Panc1 (cell line): ENCODE data around the gene PRSS27. TPM values are rescaled to one million over a fixed set of nuclear protein-coding genes. Genes with fewer than 3 reads are reported as not detected.

Source experiments
- ATAC-seq: fragments of 200-7000 bp; cut with Tn5 transposase; 2 replicates; pipeline ENCODE4 v1.9.1; 2020; ENCODE audit warnings: mild to moderate bottlenecking, moderate library complexity
- BruUV-seq: library from RNA; stranded (reverse); fragments of 400-500 nt; replicated peaks from 2 replicates; lab custom pipeline; 2021; lab: Mats Ljungman, UMichigan
- CTCF ChIA-PET: fragments of 300-600 bp; sonication (Branson Sonifier 250); formaldehyde crosslinking; loops from one replicate; lab custom pipeline; 2022; ENCODE audit warnings: antibody characterized with exemption; lab: Charles Lee
- POLR2A ChIA-PET: fragments of 300-600 bp; sonication (Branson Sonifier 250); formaldehyde crosslinking; loops from one replicate; lab custom pipeline; 2022; ENCODE audit warnings: antibody characterized with exemption; lab: Charles Lee
- DNase-seq: peaks from one replicate; pipeline ENCODE4 v3.0.0-alpha.2; 2010; ENCODE audit warnings: low read depth, low spot score
- H3K27ac ChIP-seq: 2 replicates; pipeline ENCODE4 v1.5.1; 2011; ENCODE audit warnings: mild to moderate bottlenecking, low read length, inconsistent platforms
- H3K27me3 ChIP-seq: fragments of 200-500 bp; sonication (Bioruptor generic); 2 replicates; pipeline ENCODE4 v1.6.0; 2014; ENCODE audit warnings: low read length, inconsistent platforms; ENCODE audit not compliant: control insufficient read depth, insufficient read depth
- H3K36me3 ChIP-seq: fragments of 200-500 bp; sonication (Bioruptor generic); 2 replicates; pipeline ENCODE4 v1.5.1; 2014; ENCODE audit warnings: inconsistent platforms, mild to moderate bottlenecking, low read length, moderate library complexity; ENCODE audit not compliant: control insufficient read depth, insufficient read depth
- H3K4me1 ChIP-seq: 2 replicates; pipeline ENCODE4 v1.5.1; 2011; ENCODE audit warnings: inconsistent platforms, mild to moderate bottlenecking, low read length, moderate library complexity; ENCODE audit not compliant: control insufficient read depth, insufficient read depth
- H3K4me3 ChIP-seq, 2 experiments: 2 replicates each; pipeline ENCODE4 v1.5.1; 2011 to 2012; ENCODE audit warnings: low read depth in 2 of 2, low read length in 2 of 2, mild to moderate bottlenecking in 2 of 2, inconsistent platforms in 1 of 2, moderate library complexity in 1 of 2
- H3K9me3 ChIP-seq: fragments of 200-500 bp; sonication (Bioruptor generic); 2 replicates; pipeline ENCODE4 v1.5.1; 2014; ENCODE audit warnings: low read depth, mild to moderate bottlenecking, inconsistent platforms, low read length, moderate library complexity; ENCODE audit not compliant: control insufficient read depth, insufficient read depth
- POLR2AphosphoS5 ChIP-seq: IDR thresholded peaks from 2 replicates; pipeline ENCODE4 v1.6.1; 2012; ENCODE audit warnings: mild to moderate bottlenecking, low read depth, low read length, moderate library complexity
- REST ChIP-seq, 2 experiments: IDR thresholded peaks; 2 replicates each; pipeline ENCODE4 v1.6.1; 2011 to 2012; ENCODE audit warnings: low read depth in 2 of 2, control low read depth in 1 of 2, low read length in 1 of 2, mild to moderate bottlenecking in 1 of 2, moderate library complexity in 1 of 2; ENCODE audit not compliant: insufficient read depth in 1 of 2
- SIN3A ChIP-seq: IDR thresholded peaks from 2 replicates; pipeline ENCODE4 v1.6.1; 2012; ENCODE audit warnings: low read depth, mild to moderate bottlenecking, low read length, moderate library complexity, borderline replicate concordance; ENCODE audit not compliant: insufficient read depth
- TCF7L2 ChIP-seq: IDR thresholded peaks from 2 replicates; pipeline ENCODE4 v1.6.1; 2011; ENCODE audit warnings: mild to moderate bottlenecking, low read depth, low read length, inconsistent platforms
- in situ Hi-C: cut with HindIII; loops from 2 replicates; pipeline ENCODE4 v1.10.0; 2016; ENCODE audit warnings: low sequenced_read_pairs, low pct_unique_long_range_greater_than_20kb
- intact Hi-C: fragments of 100-400 bp; cut with micrococcal nuclease; formaldehyde crosslinking; loops from one replicate; pipeline ENCODE4 v1.10.0; 2022; ENCODE audit not compliant: unreplicated experiment
- total RNA-seq: library from RNA; stranded (reverse); gene quantifications from one replicate; pipeline ENCODE4 v1.2.1, GENCODE V29; 2021; ENCODE audit not compliant: unreplicated experiment
- TF ChIP-seq, protein P1 (sequence below): fragments of 450-650 bp; IDR thresholded peaks from 2 replicates; pipeline ENCODE4 v1.5.1; 2017; ENCODE audit warnings: mild to moderate bottlenecking

The PRSS27 gene
- total RNA-seq, 1 experiment from 2014 or later = 3.3 TPM

DNA sequence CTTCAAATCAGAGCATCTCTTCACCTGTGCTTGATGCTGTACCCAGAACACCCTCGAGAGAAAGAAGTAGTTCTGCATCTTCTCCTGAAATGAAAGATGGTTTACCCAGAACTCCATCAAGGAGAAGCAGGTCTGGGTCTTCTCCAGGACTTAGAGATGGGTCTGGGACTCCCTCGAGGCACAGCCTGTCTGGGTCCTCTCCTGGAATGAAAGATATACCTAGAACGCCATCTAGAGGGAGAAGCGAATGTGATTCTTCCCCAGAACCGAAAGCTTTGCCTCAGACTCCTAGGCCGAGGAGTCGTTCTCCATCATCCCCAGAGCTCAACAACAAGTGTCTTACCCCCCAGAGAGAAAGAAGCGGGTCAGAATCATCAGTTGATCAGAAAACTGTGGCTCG lies 44.7 kb upstream of the PRSS27 start:
- ChIA-PET CTCF (no interaction called here), POLR2A (no interaction called here)
- Histone ChIP-seq H3K4me1 (peaks cover 33% of the 10 kb centered on the region), H3K27ac (peak overlapping the region; percentile 35; the same call in 1 of the 2 replicates), H3K4me3 (no peak overlapping the region), H3K36me3 (peaks cover 51% of the 10 kb centered on the region), H3K9me3 (no peaks in the 10 kb centered on the region; the same call in 1 of the 2 replicates), H3K27me3 (no peaks in the 10 kb centered on the region)
- BruUV-seq = no TSS peak
- DNase-seq (no peak), ATAC-seq (no peak)
- in situ Hi-C loops (no loop called here), intact Hi-C loops (no loop called here)
- TF ChIP-seq SIN3A = no peak
- no peak for TF ChIP-seq TCF7L2
- TF ChIP-seq POLR2AphosphoS5 = no peak
- TF ChIP-seq, protein P1, sequence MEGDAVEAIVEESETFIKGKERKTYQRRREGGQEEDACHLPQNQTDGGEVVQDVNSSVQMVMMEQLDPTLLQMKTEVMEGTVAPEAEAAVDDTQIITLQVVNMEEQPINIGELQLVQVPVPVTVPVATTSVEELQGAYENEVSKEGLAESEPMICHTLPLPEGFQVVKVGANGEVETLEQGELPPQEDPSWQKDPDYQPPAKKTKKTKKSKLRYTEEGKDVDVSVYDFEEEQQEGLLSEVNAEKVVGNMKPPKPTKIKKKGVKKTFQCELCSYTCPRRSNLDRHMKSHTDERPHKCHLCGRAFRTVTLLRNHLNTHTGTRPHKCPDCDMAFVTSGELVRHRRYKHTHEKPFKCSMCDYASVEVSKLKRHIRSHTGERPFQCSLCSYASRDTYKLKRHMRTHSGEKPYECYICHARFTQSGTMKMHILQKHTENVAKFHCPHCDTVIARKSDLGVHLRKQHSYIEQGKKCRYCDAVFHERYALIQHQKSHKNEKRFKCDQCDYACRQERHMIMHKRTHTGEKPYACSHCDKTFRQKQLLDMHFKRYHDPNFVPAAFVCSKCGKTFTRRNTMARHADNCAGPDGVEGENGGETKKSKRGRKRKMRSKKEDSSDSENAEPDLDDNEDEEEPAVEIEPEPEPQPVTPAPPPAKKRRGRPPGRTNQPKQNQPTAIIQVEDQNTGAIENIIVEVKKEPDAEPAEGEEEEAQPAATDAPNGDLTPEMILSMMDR = no peak; the same call in 1 of the 2 replicates
- TF ChIP-seq REST (IDR thresholded peaks at IDR 0.05; ENCODE audit: insufficient read depth in 1 of 2, low read depth in 2 of 2, low read length in 1 of 2) = no peak

DNA sequence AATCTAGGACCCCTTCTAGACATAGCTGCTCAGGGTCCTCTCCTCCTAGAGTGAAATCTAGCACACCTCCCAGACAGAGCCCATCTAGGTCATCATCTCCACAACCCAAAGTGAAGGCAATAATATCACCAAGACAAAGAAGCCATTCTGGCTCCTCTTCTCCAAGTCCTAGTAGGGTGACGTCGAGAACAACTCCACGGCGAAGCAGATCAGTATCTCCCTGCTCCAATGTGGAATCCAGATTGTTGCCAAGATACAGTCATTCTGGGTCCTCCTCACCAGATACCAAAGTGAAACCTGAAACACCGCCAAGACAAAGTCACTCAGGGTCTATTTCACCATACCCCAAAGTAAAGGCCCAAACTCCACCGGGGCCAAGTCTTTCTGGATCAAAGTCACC lies 43.1 kb upstream of the PRSS27 start:
- ATAC-seq = no peak
- no peak for DNase-seq
- intact Hi-C loops (no loop called here), in situ Hi-C loops (no loop called here)
- TF ChIP-seq TCF7L2 (no peak), REST (IDR thresholded peaks at IDR 0.05; ENCODE audit: insufficient read depth in 1 of 2, low read depth in 2 of 2, low read length in 1 of 2) (no peak), POLR2AphosphoS5 (0 out of 2 replicates have a peak, but pooled peaks have one; percentile 20), SIN3A (no peak)
- TF ChIP-seq, protein P1 = no peak
- POLR2A ChIA-PET = no interaction called here
- Histone ChIP-seq H3K36me3 (peaks cover 66% of the 10 kb centered on the region), H3K27ac (peak overlapping the region; percentile 56), H3K27me3 (no peaks in the 10 kb centered on the region), H3K9me3 (no peaks in the 10 kb centered on the region; the same call in 1 of the 2 replicates), H3K4me3 (no peak overlapping the region), H3K4me1 (peaks cover 18% of the 10 kb centered on the region)
- CTCF ChIA-PET = no interaction called here
- no TSS peak for BruUV-seq
